ENCODE results near the gene LYPD3. TPM values are rescaled to one million over a fixed set of nuclear protein-coding genes. Genes with fewer than 3 reads are reported as not detected.

The LYPD3 gene
- total and polyA plus RNA-seq, 3 experiments from 2014 or later = 0.84 to 3.8 (median 1.2) TPM

DNA sequence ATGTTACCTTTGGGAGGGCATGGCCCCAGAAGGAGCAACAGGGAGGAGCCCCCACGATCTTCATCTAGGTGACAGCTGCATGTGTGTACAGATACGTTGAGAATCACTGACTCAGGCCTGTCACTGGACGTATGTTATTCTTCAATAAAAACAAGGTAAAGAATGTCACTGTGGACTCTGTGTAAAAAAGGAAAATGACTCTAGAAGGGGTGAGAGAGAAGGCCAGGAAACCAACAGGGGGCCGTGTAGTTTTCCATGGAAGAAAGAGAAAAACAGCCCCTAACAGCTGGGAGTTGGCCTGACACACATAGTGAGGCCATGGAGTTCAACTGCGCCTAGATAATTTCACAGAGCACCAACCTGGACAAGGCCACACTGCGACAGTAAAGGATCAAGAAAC is 1.9 kb upstream of the LYPD3 start:
- Histone ChIP-seq H3K9me3 (ENCODE audit: low read length) (no peaks in the 10 kb centered on the region), H3K36me3 (ENCODE audit: insufficient read depth, low read length) (no peaks in the 10 kb centered on the region), H3K27ac (ENCODE audit: low read depth, low read length) (no peak overlapping the region), H3K27me3 (ENCODE audit: insufficient read depth, low read length, poor library complexity, severe bottlenecking) (no peaks in the 10 kb centered on the region), H3K4me3 (ENCODE audit: low read length) (no peak overlapping the region), H3K4me1 (ENCODE audit: insufficient read depth, low read length) (peaks cover 55% of the 10 kb centered on the region)
- Mint-ChIP-seq H3K27ac (peak overlapping the region in 6 of 8 donors; percentile 28 to 97 (median 70)), H3K36me3 (peaks cover 0 to 3% (median 0%) of the 10 kb centered on the region in 3 donors), H3K27me3 (no peaks in the 10 kb centered on the region), H3K4me1 (peaks cover 34 to 60% (median 45%) of the 10 kb centered on the region in 3 donors), H3K9me3 (no peaks in the 10 kb centered on the region), H3K4me3 (no peak overlapping the region)
- DNase-seq = no peak
- ChIA-PET CTCF (interaction anchor here (1.2 to 1.7 kb wide), 2 partner anchors 12 to 20 kb away, joined by 3 read pairs; no protein-coding TSS in a partner anchor), POLR2A (no interaction called here)

DNA sequence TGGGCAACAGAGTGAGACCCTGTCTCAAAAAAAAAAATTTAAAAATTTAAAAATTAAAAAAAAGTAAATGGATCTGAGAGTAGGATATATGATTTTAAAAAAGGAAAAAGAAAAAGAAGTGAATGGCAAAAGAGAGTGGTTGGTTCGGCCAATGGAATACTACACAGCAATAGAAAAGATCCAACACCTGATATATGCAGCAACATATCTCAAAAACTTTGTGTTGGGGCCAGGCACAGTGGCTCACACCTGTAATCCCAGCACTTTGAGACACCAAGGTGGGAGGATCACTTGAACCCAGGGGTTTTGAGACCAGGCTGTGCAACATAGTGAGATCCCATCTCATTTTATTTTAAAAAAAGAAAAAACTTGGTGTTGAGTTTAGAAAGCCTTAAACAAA is 1.4 kb upstream of the LYPD3 start:
- H3K27me3 ChIP-seq (ENCODE audit: insufficient read depth, low read length, poor library complexity, severe bottlenecking) = no peaks in the 10 kb centered on the region
- no peak overlapping the region for H3K4me3 ChIP-seq (ENCODE audit: low read length)
- no peak overlapping the region for H3K27ac ChIP-seq (ENCODE audit: low read depth, low read length)
- Mint-ChIP-seq H3K36me3 (peaks cover 0 to 3% (median 0%) of the 10 kb centered on the region in 3 donors), H3K4me1 (peaks cover 37 to 65% (median 49%) of the 10 kb centered on the region in 3 donors), H3K27me3 (no peaks in the 10 kb centered on the region), H3K4me3 (no peak overlapping the region), H3K9me3 (no peaks in the 10 kb centered on the region), H3K27ac (peak overlapping the region in 1 of 8 donors; percentile 56)
- no peak for DNase-seq
- ChIA-PET CTCF (interaction anchor here (0.9 to 1.7 kb wide), 3 partner anchors 13 to 128 kb away, joined by 3 to 4 read pairs (median 3); no protein-coding TSS in a partner anchor), POLR2A (interaction anchor here (0.7 to 1.2 kb wide), 2 partner anchors 26 to 67 kb away, joined by 3 read pairs; no protein-coding TSS in a partner anchor)
- no peaks in the 10 kb centered on the region for H3K36me3 ChIP-seq (ENCODE audit: insufficient read depth, low read length)
- H3K9me3 ChIP-seq (ENCODE audit: low read length) = no peaks in the 10 kb centered on the region
- H3K4me1 ChIP-seq (ENCODE audit: insufficient read depth, low read length) = peaks cover 54% of the 10 kb centered on the region

DNA sequence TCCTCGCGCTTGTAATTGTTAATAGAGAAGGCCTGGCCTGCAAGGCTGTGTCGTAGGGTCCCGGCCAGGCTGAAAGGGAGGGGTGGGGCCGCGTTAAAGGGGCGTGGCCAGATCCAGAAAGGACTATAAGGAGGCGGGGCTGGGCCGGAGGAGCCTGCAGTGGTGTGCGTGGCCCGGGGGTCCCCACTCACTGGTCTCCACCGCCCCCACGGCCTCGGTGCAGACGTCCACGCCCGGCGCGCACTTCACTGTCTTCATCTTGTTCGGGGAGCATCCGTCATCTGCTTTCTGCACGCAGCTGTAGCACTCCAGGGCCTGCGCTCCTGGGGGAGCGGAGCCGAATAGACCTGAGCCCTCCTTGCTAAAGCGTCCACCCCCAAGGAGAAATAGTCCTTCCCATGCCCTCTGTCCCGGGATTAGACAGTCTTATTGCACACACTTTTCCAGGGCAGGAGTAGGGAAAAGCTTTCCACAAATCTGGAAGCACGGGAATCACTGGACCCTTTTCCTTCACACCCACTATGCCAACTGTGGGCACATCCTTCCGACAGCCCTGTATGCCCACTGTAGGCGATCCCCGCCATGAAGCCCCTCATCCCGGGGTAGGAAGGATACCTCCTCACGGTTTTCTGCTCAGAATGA is 1.2 kb downstream of the LYPD3 start:
- Mint-ChIP-seq H3K36me3 (peaks cover 0 to 3% (median 0%) of the 10 kb centered on the region in 3 donors), H3K27ac (peak overlapping the region; percentile 94 to 99 (median 97)), H3K27me3 (no peaks in the 10 kb centered on the region), H3K4me1 (peaks cover 35 to 58% (median 40%) of the 10 kb centered on the region in 3 donors), H3K9me3 (no peaks in the 10 kb centered on the region), H3K4me3 (peak overlapping the region; percentile 89 to 97 (median 93))
- Histone ChIP-seq H3K4me3 (ENCODE audit: low read length) (peak overlapping the region; percentile 94), H3K9me3 (ENCODE audit: low read length) (no peaks in the 10 kb centered on the region), H3K27me3 (ENCODE audit: insufficient read depth, low read length, poor library complexity, severe bottlenecking) (no peaks in the 10 kb centered on the region), H3K4me1 (ENCODE audit: insufficient read depth, low read length) (peaks cover 38% of the 10 kb centered on the region), H3K36me3 (ENCODE audit: insufficient read depth, low read length) (no peaks in the 10 kb centered on the region), H3K27ac (ENCODE audit: low read depth, low read length) (peak overlapping the region; percentile 80)
- CTCF ChIA-PET = interaction anchor here (0.8 to 3.0 kb wide), 10 partner anchors 9 to 204 kb away, joined by 3 to 17 read pairs (median 6); no protein-coding TSS in a partner anchor
- POLR2A ChIA-PET = interaction anchor here (1.3 to 2.3 kb wide), 7 partner anchors 9 to 204 kb away, joined by 3 to 35 read pairs (median 9); partner anchors contain the start of genes PHLDB3 and ZNF575
- DNase-seq = peak in 1 of 5 donors; percentile 75

DNA sequence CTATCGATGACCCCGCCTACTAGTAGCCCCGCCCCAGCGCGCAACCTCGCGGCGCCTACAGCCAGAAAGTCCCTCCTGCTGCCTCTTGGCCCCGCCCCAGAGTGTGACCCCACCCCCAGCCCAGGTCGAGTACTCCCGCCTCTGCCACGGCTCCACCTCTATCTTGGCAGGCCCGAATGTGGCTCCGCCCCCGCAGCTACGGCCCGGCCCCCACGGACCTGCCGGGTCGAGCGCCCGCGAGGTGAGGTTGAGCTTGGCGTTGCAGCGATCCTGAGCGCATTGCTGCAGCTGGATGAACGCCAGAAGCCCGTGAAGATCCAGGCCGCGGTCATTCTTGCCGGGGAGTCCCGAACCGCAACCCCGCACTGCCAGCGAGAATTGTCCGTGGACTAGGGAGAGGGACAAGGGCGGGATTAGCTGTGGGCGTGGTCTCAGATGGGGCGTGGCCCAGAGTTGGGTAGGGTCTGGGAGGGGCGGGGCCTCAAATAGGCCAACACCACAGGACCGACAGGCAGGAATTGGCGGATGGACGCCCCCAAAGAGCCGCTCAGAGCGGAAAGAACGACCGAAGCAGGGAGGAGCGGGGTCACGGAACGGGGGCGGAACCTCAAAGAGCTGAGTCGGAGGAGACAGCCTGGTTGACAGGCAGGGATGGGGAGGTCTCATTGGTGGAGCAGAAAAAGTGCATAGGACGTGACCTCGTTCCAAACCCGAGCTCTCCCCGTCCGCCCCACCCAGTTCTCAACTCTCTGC is 1.9 kb downstream of the LYPD3 start:
- CTCF ChIA-PET = interaction anchor here (1.0 to 3.0 kb wide), 12 partner anchors 9 to 205 kb away, joined by 3 to 17 read pairs (median 6); no protein-coding TSS in a partner anchor
- H3K27me3 ChIP-seq (ENCODE audit: insufficient read depth, low read length, poor library complexity, severe bottlenecking) = no peaks in the 10 kb centered on the region
- peak; percentile 98 to 100 (median 99) for DNase-seq

DNA sequence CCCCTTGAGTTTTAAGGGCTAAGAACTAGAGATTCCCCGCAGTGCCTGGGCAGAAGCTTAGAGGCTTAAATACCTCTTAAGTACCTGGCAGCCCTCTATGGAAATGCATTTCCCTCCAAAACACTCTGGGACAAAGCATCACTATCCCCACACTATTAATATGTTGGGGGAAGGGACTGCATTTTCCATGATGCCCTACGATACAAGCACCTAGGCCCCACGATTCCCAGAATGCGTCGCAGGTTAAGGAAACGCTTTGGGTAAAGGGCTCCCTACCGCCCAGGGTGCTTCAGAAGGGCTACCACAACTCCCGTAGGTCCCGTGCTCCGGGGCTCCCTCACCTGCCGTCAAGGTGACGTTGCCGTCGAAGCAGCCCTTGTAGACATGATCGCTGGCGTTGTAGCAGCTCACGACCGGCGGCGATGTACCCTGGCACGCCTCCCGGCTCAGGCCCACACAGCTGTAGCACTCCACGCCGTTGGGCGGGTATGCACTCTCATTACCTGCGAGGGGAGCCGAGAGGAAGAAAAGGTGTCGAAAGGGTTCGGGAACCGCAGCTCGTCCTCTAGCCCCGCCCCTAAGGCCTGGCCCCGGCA is 2.5 kb downstream of the LYPD3 start:
- CTCF ChIA-PET = interaction anchor here (1.0 to 3.0 kb wide), 10 partner anchors 10 to 206 kb away, joined by 3 to 17 read pairs (median 6); no protein-coding TSS in a partner anchor
- peak overlapping the region; percentile 90 to 99 (median 97) for H3K27ac Mint-ChIP-seq
- POLR2A ChIA-PET = interaction anchor here (0.6 to 2.3 kb wide), 7 partner anchors 10 to 205 kb away, joined by 3 to 35 read pairs (median 9); partner anchors contain the start of genes PHLDB3 and ZNF575

More for the DNA sequence above, 1.9 kb downstream of the LYPD3 start:
- POLR2A ChIA-PET = interaction anchor here (0.6 to 2.3 kb wide), 9 partner anchors 10 to 205 kb away, joined by 3 to 35 read pairs (median 7); partner anchors contain the start of genes PHLDB3 and ZNF575
- peaks cover 31% of the 10 kb centered on the region for H3K4me1 ChIP-seq (ENCODE audit: insufficient read depth, low read length)
- Mint-ChIP-seq H3K27ac (peak overlapping the region; percentile 94 to 99 (median 97)), H3K36me3 (peaks cover 0 to 3% (median 0%) of the 10 kb centered on the region in 3 donors), H3K9me3 (no peaks in the 10 kb centered on the region), H3K27me3 (no peaks in the 10 kb centered on the region), H3K4me3 (peak overlapping the region; percentile 89 to 97 (median 93)), H3K4me1 (peaks cover 29 to 51% (median 33%) of the 10 kb centered on the region in 3 donors)
- peak overlapping the region; percentile 80 for H3K27ac ChIP-seq (ENCODE audit: low read depth, low read length)
- peak overlapping the region; percentile 94 for H3K4me3 ChIP-seq (ENCODE audit: low read length)
- H3K9me3 ChIP-seq (ENCODE audit: low read length) = no peaks in the 10 kb centered on the region
- no peaks in the 10 kb centered on the region for H3K36me3 ChIP-seq (ENCODE audit: insufficient read depth, low read length)

DNA sequence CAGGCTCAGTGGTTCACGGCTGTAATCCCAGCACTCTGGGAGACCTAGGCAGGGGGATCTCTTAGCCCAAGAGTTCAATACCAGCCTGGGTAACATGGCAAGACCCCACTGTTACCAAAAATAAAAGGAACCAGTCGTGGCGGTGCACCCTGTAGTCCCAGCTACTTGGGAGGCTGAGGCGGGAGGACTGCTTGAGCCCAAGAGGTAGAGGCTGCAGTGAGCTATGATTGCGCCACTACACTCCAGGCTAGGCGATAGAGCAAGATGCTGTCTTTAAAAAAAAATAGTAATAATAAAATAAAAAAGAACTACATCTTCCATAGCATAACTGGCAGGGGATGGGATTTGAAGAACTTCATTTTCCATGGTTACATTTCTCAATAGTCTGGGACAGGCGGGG is 3.0 kb downstream of the LYPD3 start:
- Histone ChIP-seq H3K4me1 (ENCODE audit: insufficient read depth, low read length) (peaks cover 20% of the 10 kb centered on the region), H3K9me3 (ENCODE audit: low read length) (no peaks in the 10 kb centered on the region), H3K27me3 (ENCODE audit: insufficient read depth, low read length, poor library complexity, severe bottlenecking) (no peaks in the 10 kb centered on the region), H3K4me3 (ENCODE audit: low read length) (peak overlapping the region; percentile 94), H3K36me3 (ENCODE audit: insufficient read depth, low read length) (no peaks in the 10 kb centered on the region), H3K27ac (ENCODE audit: low read depth, low read length) (no peak overlapping the region)
- Mint-ChIP-seq H3K4me1 (peaks cover 21 to 40% (median 21%) of the 10 kb centered on the region in 3 donors), H3K36me3 (peaks cover 0 to 3% (median 0%) of the 10 kb centered on the region in 3 donors), H3K27me3 (no peaks in the 10 kb centered on the region), H3K4me3 (peak overlapping the region in 6 of 7 donors; percentile 49 to 97 (median 91)), H3K9me3 (no peaks in the 10 kb centered on the region), H3K27ac (peak overlapping the region in 7 of 8 donors; percentile 1 to 99 (median 95))
- DNase-seq = no peak
- CTCF ChIA-PET = interaction anchor here (1.4 to 3.0 kb wide), 5 partner anchors 15 to 206 kb away, joined by 5 to 17 read pairs (median 8); no protein-coding TSS in a partner anchor
- POLR2A ChIA-PET = interaction anchor here (1.9 to 2.3 kb wide), 3 partner anchors 11 to 42 kb away, joined by 14 to 35 read pairs (median 20); partner anchors contain the start of gene PHLDB3

More for the DNA sequence above, 2.5 kb downstream of the LYPD3 start:
- H3K4me3 Mint-ChIP-seq = peak overlapping the region; percentile 89 to 97 (median 93)
- H3K9me3 Mint-ChIP-seq = no peaks in the 10 kb centered on the region
- H3K27ac ChIP-seq (ENCODE audit: low read depth, low read length) = peak overlapping the region; percentile 48
- H3K4me1 ChIP-seq (ENCODE audit: insufficient read depth, low read length) = peaks cover 24% of the 10 kb centered on the region
- H3K36me3 Mint-ChIP-seq = peaks cover 0 to 3% (median 0%) of the 10 kb centered on the region in 3 donors
- H3K4me1 Mint-ChIP-seq = peaks cover 23 to 44% (median 26%) of the 10 kb centered on the region in 3 donors
- no peak for DNase-seq
- H3K27me3 Mint-ChIP-seq = no peaks in the 10 kb centered on the region
- no peaks in the 10 kb centered on the region for H3K9me3 ChIP-seq (ENCODE audit: low read length)
- H3K27me3 ChIP-seq (ENCODE audit: insufficient read depth, low read length, poor library complexity, severe bottlenecking) = no peaks in the 10 kb centered on the region
- H3K4me3 ChIP-seq (ENCODE audit: low read length) = peak overlapping the region; percentile 94
- H3K36me3 ChIP-seq (ENCODE audit: insufficient read depth, low read length) = no peaks in the 10 kb centered on the region

DNA sequence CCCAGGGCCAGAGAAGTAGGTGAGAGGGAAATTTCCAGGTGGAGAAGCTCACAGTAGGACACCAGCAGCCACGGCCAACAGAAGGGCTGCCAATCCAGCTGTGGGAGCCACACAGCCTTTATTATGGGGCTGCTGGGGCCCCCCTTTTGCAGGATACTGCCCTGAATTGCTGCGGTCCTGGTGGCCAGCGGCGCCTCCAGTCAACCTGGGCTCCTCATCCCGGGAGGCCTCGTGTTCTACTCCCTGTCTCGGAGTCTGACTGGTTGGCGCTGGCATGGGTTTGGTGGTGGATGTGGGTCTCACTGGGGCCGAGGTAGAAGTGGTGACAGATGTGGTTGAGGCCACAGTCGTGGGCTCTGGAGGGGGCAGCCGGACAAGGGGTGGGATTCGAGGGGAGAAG is 4.1 kb downstream of the LYPD3 start:
- Histone ChIP-seq H3K27me3 (ENCODE audit: insufficient read depth, low read length, poor library complexity, severe bottlenecking) (no peaks in the 10 kb centered on the region), H3K36me3 (ENCODE audit: insufficient read depth, low read length) (no peaks in the 10 kb centered on the region), H3K4me3 (ENCODE audit: low read length) (no peak overlapping the region), H3K9me3 (ENCODE audit: low read length) (no peaks in the 10 kb centered on the region), H3K27ac (ENCODE audit: low read depth, low read length) (no peak overlapping the region), H3K4me1 (ENCODE audit: insufficient read depth, low read length) (peaks cover 15% of the 10 kb centered on the region)
- ChIA-PET POLR2A (no interaction called here), CTCF (interaction anchor here (2.5 kb wide), 1 partner anchor 14 kb away, joined by 11 read pairs; no protein-coding TSS in a partner anchor)
- H3K4me1 Mint-ChIP-seq = peaks cover 17 to 37% (median 18%) of the 10 kb centered on the region in 3 donors
- peak overlapping the region in 4 of 7 donors; percentile 8 to 77 (median 41) for H3K4me3 Mint-ChIP-seq
- H3K36me3 Mint-ChIP-seq = peaks cover 0 to 3% (median 0%) of the 10 kb centered on the region in 3 donors
- H3K27me3 Mint-ChIP-seq = no peaks in the 10 kb centered on the region
- no peak for DNase-seq
- peak overlapping the region in 4 of 8 donors; percentile 52 to 87 (median 81) for H3K27ac Mint-ChIP-seq
- no peaks in the 10 kb centered on the region for H3K9me3 Mint-ChIP-seq
